ENCODE measurements around the gene SCN2B. TPM values are rescaled to one million over a fixed set of nuclear protein-coding genes. Genes with fewer than 3 reads are reported as not detected.
A peak's percentile ranks its signal among the peaks of the same experiment; 100 is the strongest.

The SCN2B gene, protein sequence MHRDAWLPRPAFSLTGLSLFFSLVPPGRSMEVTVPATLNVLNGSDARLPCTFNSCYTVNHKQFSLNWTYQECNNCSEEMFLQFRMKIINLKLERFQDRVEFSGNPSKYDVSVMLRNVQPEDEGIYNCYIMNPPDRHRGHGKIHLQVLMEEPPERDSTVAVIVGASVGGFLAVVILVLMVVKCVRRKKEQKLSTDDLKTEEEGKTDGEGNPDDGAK
- total RNA-seq (2014; rRNA removed; shearing (Covaris generic); ENCODE audit: low replicate concordance), result 0.25 TPM in 1 of 2 replicates, not detected in the other

DNA sequence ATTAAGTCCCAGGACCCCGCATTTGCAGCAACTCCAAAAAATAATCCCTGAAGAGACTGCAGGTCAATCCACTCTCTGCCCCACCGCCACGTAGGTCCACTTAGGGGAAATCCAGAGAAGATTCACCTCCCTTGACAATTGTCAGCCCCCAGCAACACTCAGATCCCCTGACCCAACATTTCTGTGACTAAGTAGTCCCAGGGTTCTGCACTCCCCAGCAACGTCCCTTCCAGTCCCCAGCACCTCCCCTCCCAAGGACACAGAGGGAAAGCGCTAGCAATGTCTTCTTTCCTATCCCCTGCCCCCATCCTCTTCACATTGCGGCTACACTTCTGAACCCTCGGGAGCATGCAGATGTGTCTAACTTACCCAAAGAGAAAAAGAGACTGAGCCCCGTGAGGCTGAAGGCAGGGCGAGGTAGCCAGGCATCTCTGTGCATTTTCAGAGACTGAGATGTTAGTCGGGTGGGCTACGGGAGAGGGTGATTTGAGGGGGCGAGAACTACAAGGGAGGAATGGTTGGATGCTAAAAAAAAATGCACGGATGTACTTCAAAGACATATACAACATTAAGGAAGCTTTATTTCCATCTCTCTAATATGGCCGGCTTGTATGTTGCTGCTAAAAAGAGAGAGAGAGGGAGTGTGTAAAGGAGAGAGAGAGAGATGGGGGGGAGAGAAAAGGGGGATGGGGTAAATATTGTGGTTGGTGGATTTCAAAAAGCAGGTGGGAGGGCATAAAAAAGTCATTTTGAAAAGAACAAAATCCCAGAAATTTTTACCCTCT lies at the start of gene SCN2B:
Gene SCN2B (minus strand): TSS at position 647 of the 785 bp plus-strand sequence. CDS start 208 bp downstream, at position 439.
- Histone ChIP-seq H3K27ac (ENCODE audit: low read length) (no peak within 1 kb of the TSS), H3K4me3 (ENCODE audit: low read length) (peak within 1 kb of the TSS; percentile 63), H2AFZ (ENCODE audit: low read length) (0 out of 2 replicates have a peak within 1 kb of the TSS, but pooled peaks have one; percentile 60), H3K36me3 (ENCODE audit: insufficient read depth, low read length) (no peaks in the 10 kb centered on the region), H3K4me1 (ENCODE audit: low read length) (peaks cover 32% of the 10 kb centered on the region), H3K79me2 (ENCODE audit: low read length) (no peaks in the 10 kb centered on the region), H3K9ac (ENCODE audit: low read length) (peak within 1 kb of the TSS; percentile 66), H4K20me1 (ENCODE audit: insufficient read depth, low read depth, low read length) (no peaks in the 10 kb centered on the region), H3K27me3 (ENCODE audit: low read length) (no peaks in the 10 kb centered on the region), H3K4me2 (ENCODE audit: low read depth, low read length, poor library complexity, severe bottlenecking) (peak within 1 kb of the TSS; percentile 74), H3K9me3 (ENCODE audit: low read length) (no peaks in the 10 kb centered on the region), H3K9me2 (replicated peaks; ENCODE audit: insufficient read depth, low read length) (no peaks in the 10 kb centered on the region)
- DNase-seq, result peak; percentile 60

DNA sequence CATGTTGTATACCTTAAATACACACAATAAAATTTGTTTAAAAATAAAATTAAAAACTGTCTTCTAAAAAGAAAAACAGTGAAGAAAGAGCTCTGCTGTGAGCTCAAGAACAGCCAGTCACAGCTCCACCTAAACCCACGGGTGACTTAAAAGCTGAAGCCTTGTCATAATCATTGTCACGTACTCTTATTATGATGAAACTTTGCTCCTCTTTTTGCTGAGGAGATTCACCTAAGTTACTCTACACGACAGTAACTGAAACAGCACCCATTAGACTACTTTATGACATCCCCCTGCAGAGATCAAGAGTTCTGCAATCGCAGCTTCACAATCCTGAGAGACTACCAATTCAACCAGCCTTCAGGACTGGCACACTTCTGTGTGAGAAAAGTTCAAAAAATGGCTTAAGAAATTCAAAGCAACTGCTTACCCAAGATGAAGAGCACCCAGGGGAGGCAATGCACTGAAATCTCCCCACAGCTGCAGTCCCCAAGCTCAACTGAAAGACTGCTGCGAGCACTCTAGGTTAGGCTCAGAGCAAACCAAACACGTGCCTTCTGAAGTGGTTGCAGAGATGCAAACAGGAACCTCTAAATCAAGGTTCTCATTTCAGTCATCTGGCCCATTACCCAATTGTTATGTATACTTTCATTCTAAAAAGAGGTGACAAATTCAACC lies 48.2 kb upstream of the SCN2B start, which contains the start of gene JAML:
Gene JAML (minus strand): TSS at position 501 of the 678 bp plus-strand sequence. CDS start 10,145 bp downstream, outside the sequence.
- no peak within 1 kb of the TSS for H2AFZ ChIP-seq (ENCODE audit: low read length)
- peaks cover 5% of the 10 kb centered on the region; the same call in 1 of the 2 replicates for H3K9me3 ChIP-seq (ENCODE audit: low read length)
- peaks cover 9% of the 10 kb centered on the region for H3K36me3 ChIP-seq (ENCODE audit: insufficient read depth, low read length)
- no peaks in the 10 kb centered on the region for H3K27me3 ChIP-seq (ENCODE audit: low read length)
- H4K20me1 ChIP-seq (ENCODE audit: insufficient read depth, low read depth, low read length), result no peaks in the 10 kb centered on the region
- H3K4me1 ChIP-seq (ENCODE audit: low read length), result peaks cover 82% of the 10 kb centered on the region
- peak within 1 kb of the TSS; percentile 71 for H3K9ac ChIP-seq (ENCODE audit: low read length)
- H3K4me3 ChIP-seq (ENCODE audit: low read length), result peak within 1 kb of the TSS; percentile 63
- peak within 1 kb of the TSS; percentile 82 for H3K4me2 ChIP-seq (ENCODE audit: low read depth, low read length, poor library complexity, severe bottlenecking)
- no peaks in the 10 kb centered on the region for H3K79me2 ChIP-seq (ENCODE audit: low read length)
- peak within 1 kb of the TSS; percentile 99 for H3K27ac ChIP-seq (ENCODE audit: low read length)
- DNase-seq, result peak; percentile 94
- no peaks in the 10 kb centered on the region for H3K9me2 ChIP-seq (replicated peaks; ENCODE audit: insufficient read depth, low read length)

DNA sequence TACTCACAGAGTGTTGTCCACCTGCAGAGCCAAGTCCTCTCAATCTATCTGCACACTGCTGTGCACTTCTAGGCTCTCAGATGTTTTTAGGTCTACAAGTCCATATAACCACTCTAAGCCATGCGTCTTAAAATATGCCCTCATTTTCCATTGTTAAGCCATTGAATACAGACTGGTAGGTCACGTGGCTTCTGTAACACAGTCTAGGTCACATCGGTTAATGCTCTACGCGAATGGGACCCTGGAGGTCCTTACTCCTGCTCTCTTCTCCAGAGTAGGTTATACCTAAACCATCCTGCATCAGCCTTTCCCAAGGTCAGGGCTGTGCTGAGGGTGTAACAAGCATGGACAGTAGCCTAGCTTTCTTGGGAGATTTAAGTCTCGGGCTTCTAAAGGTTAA lies 47.6 kb upstream of the SCN2B start:
- Histone ChIP-seq H3K4me1 (ENCODE audit: low read length) (peaks cover 82% of the 10 kb centered on the region), H3K27me3 (ENCODE audit: low read length) (no peaks in the 10 kb centered on the region), H4K20me1 (ENCODE audit: insufficient read depth, low read depth, low read length) (no peaks in the 10 kb centered on the region), H3K27ac (ENCODE audit: low read length) (peak overlapping the region; percentile 99), H3K9me3 (ENCODE audit: low read length) (peaks cover 5% of the 10 kb centered on the region; the same call in 1 of the 2 replicates), H3K79me2 (ENCODE audit: low read length) (no peaks in the 10 kb centered on the region), H3K4me3 (ENCODE audit: low read length) (peak overlapping the region; percentile 63), H3K36me3 (ENCODE audit: insufficient read depth, low read length) (peaks cover 9% of the 10 kb centered on the region), H3K4me2 (ENCODE audit: low read depth, low read length, poor library complexity, severe bottlenecking) (peak overlapping the region; percentile 82), H3K9me2 (replicated peaks; ENCODE audit: insufficient read depth, low read length) (no peaks in the 10 kb centered on the region), H2AFZ (ENCODE audit: low read length) (no peak overlapping the region), H3K9ac (ENCODE audit: low read length) (peak overlapping the region; percentile 71)
- peak; percentile 74 for DNase-seq

DNA sequence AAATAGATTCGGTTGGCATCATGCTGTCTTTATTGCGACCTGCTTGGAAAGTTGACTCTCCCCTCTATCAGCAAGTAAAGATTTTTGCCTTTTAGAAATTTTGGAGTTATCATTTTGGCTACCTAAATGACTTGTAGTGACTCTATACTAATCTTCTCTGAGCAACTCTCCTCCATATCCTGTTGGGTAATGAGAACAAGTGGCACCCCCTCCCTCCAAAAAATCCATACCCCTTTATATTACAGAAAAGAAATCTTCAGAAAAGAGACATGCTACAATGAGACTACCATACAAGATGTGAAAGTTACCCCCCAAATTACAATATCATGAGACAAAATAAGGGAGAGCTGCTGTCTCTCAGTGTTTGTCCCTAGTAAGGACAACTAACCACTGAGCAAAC lies 47.1 kb upstream of the SCN2B start:
- no peak for DNase-seq
- Histone ChIP-seq H3K27me3 (ENCODE audit: low read length) (no peaks in the 10 kb centered on the region), H3K4me3 (ENCODE audit: low read length) (peak overlapping the region; percentile 63), H3K9ac (ENCODE audit: low read length) (peak overlapping the region; percentile 71), H3K36me3 (ENCODE audit: insufficient read depth, low read length) (peaks cover 9% of the 10 kb centered on the region), H3K9me3 (ENCODE audit: low read length) (peaks cover 5% of the 10 kb centered on the region; the same call in 1 of the 2 replicates), H3K9me2 (replicated peaks; ENCODE audit: insufficient read depth, low read length) (no peaks in the 10 kb centered on the region), H4K20me1 (ENCODE audit: insufficient read depth, low read depth, low read length) (no peaks in the 10 kb centered on the region), H2AFZ (ENCODE audit: low read length) (no peak overlapping the region), H3K4me2 (ENCODE audit: low read depth, low read length, poor library complexity, severe bottlenecking) (peak overlapping the region; percentile 82), H3K4me1 (ENCODE audit: low read length) (peaks cover 82% of the 10 kb centered on the region), H3K79me2 (ENCODE audit: low read length) (no peaks in the 10 kb centered on the region), H3K27ac (ENCODE audit: low read length) (peak overlapping the region; percentile 99)

DNA sequence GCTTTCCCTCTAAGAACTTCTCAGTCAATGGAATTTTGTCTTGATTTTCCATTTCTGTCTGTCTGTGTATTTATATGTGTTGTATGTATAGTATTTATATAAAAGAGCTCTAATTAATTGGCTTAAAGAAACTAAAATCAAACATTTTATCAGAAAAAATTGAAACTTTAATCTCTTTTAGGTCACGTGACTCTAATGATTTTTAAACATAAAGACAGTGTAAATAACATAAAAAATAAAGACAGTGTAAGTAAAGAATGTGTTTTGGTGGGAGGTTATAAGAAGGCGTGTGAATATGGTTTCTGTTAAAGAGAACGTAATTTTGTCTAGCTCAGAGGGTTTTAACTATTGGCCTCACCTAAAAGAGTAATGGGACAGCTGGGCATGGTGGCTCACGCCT lies 46.0 kb upstream of the SCN2B start:
- no peaks in the 10 kb centered on the region for H3K27me3 ChIP-seq (ENCODE audit: low read length)
- no peaks in the 10 kb centered on the region for H3K79me2 ChIP-seq (ENCODE audit: low read length)
- no peaks in the 10 kb centered on the region for H4K20me1 ChIP-seq (ENCODE audit: insufficient read depth, low read depth, low read length)
- no peaks in the 10 kb centered on the region for H3K9me2 ChIP-seq (replicated peaks; ENCODE audit: insufficient read depth, low read length)
- H3K9ac ChIP-seq (ENCODE audit: low read length), result no peak overlapping the region
- H3K4me1 ChIP-seq (ENCODE audit: low read length), result peaks cover 82% of the 10 kb centered on the region
- H3K36me3 ChIP-seq (ENCODE audit: insufficient read depth, low read length), result peaks cover 9% of the 10 kb centered on the region
- DNase-seq, result no peak
- H3K9me3 ChIP-seq (ENCODE audit: low read length), result peaks cover 5% of the 10 kb centered on the region; the same call in 1 of the 2 replicates
- H3K4me2 ChIP-seq (ENCODE audit: low read depth, low read length, poor library complexity, severe bottlenecking), result no peak overlapping the region
- H2AFZ ChIP-seq (ENCODE audit: low read length), result no peak overlapping the region
- peak overlapping the region; percentile 99; the same call in 1 of the 2 replicates for H3K27ac ChIP-seq (ENCODE audit: low read length)
- H3K4me3 ChIP-seq (ENCODE audit: low read length), result no peak overlapping the region

DNA sequence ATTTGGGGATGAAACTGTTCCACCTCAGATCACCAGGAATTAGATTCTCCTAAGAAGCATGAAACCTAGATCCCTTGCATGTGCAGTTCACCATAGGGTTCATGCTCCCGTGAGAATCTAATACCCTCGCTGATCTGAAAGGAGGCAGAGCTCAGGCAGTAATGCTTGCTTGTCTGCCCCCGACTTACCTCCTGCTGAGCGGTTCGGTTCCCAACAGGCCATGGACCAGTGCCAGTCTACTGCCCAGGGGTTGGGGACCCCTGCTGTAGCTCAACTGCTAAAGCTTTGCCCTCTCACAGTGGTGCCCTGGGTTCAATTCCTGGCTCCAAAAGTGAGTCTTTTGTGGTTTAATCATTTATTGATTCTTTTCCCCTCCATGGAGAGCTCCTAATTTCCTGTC lies 45.0 kb upstream of the SCN2B start:
- H4K20me1 ChIP-seq (ENCODE audit: insufficient read depth, low read depth, low read length), result no peaks in the 10 kb centered on the region
- H3K27me3 ChIP-seq (ENCODE audit: low read length), result no peaks in the 10 kb centered on the region
- H3K79me2 ChIP-seq (ENCODE audit: low read length), result no peaks in the 10 kb centered on the region
- no peak overlapping the region for H2AFZ ChIP-seq (ENCODE audit: low read length)
- no peak overlapping the region for H3K4me2 ChIP-seq (ENCODE audit: low read depth, low read length, poor library complexity, severe bottlenecking)
- no peak for DNase-seq
- H3K4me3 ChIP-seq (ENCODE audit: low read length), result no peak overlapping the region
- H3K9me2 ChIP-seq (replicated peaks; ENCODE audit: insufficient read depth, low read length), result no peaks in the 10 kb centered on the region
- no peak overlapping the region for H3K9ac ChIP-seq (ENCODE audit: low read length)
- peaks cover 5% of the 10 kb centered on the region; the same call in 1 of the 2 replicates for H3K9me3 ChIP-seq (ENCODE audit: low read length)
- peaks cover 82% of the 10 kb centered on the region for H3K4me1 ChIP-seq (ENCODE audit: low read length)
- peaks cover 9% of the 10 kb centered on the region for H3K36me3 ChIP-seq (ENCODE audit: insufficient read depth, low read length)
- no peak overlapping the region for H3K27ac ChIP-seq (ENCODE audit: low read length)

DNA sequence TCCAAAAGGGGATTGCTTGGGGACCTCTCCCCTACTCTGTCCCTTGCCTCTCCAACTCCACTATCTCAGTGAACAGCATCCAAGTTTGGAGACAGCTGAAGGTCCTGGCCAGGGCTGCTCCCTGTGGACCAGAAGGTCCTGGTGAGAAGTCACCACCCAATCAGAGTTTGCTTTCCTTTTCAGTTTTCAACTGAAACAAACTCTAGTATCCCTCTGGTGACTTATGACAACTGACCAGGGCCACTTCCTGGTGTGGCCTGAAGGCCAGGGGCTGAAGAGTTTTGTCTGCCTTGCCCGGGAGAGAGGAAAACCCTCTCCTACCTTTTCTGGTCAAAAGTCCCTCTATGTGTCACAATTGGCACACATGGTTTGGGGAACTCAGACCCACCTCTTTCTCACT lies 43.3 kb upstream of the SCN2B start:
- Histone ChIP-seq H2AFZ (ENCODE audit: low read length) (no peak overlapping the region), H3K36me3 (ENCODE audit: insufficient read depth, low read length) (no peaks in the 10 kb centered on the region), H3K27ac (ENCODE audit: low read length) (no peak overlapping the region), H3K79me2 (ENCODE audit: low read length) (no peaks in the 10 kb centered on the region), H3K9me2 (replicated peaks; ENCODE audit: insufficient read depth, low read length) (no peaks in the 10 kb centered on the region), H3K9ac (ENCODE audit: low read length) (no peak overlapping the region), H3K4me2 (ENCODE audit: low read depth, low read length, poor library complexity, severe bottlenecking) (no peak overlapping the region), H3K4me3 (ENCODE audit: low read length) (no peak overlapping the region), H3K9me3 (ENCODE audit: low read length) (no peaks in the 10 kb centered on the region), H4K20me1 (ENCODE audit: insufficient read depth, low read depth, low read length) (no peaks in the 10 kb centered on the region), H3K27me3 (ENCODE audit: low read length) (no peaks in the 10 kb centered on the region), H3K4me1 (ENCODE audit: low read length) (peaks cover 84% of the 10 kb centered on the region)
- no peak for DNase-seq
